Fibroblast of pulmonary artery (primary cell): ENCODE measurements around the gene BCAS1.

ENCODE experiments used
- DNase-seq: peaks from one replicate; pipeline ENCODE4 v3.0.0-alpha.2; 2010; ENCODE audit warnings: low read depth
- H3K4me3 ChIP-seq: replicated peaks from 2 replicates; pipeline ENCODE4 v1.5.1; 2011; ENCODE audit warnings: low read depth, mild to moderate bottlenecking, control low read depth, low read length, moderate library complexity
- TF ChIP-seq, protein P1 (sequence below): IDR thresholded peaks from 2 replicates; pipeline ENCODE4 v1.5.1; 2011; ENCODE audit warnings: mild to moderate bottlenecking, control low read depth, low read length, inconsistent platforms; ENCODE audit errors: missing control alignments

Gene BCAS1

GRCh38 chr20:53984356-53985149 is 85.8 kb downstream of the BCAS1 start:
- no peak overlapping the region for H3K4me3 ChIP-seq
- no peak for DNase-seq
- TF ChIP-seq, protein P1, sequence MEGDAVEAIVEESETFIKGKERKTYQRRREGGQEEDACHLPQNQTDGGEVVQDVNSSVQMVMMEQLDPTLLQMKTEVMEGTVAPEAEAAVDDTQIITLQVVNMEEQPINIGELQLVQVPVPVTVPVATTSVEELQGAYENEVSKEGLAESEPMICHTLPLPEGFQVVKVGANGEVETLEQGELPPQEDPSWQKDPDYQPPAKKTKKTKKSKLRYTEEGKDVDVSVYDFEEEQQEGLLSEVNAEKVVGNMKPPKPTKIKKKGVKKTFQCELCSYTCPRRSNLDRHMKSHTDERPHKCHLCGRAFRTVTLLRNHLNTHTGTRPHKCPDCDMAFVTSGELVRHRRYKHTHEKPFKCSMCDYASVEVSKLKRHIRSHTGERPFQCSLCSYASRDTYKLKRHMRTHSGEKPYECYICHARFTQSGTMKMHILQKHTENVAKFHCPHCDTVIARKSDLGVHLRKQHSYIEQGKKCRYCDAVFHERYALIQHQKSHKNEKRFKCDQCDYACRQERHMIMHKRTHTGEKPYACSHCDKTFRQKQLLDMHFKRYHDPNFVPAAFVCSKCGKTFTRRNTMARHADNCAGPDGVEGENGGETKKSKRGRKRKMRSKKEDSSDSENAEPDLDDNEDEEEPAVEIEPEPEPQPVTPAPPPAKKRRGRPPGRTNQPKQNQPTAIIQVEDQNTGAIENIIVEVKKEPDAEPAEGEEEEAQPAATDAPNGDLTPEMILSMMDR: no peak

DNA sequence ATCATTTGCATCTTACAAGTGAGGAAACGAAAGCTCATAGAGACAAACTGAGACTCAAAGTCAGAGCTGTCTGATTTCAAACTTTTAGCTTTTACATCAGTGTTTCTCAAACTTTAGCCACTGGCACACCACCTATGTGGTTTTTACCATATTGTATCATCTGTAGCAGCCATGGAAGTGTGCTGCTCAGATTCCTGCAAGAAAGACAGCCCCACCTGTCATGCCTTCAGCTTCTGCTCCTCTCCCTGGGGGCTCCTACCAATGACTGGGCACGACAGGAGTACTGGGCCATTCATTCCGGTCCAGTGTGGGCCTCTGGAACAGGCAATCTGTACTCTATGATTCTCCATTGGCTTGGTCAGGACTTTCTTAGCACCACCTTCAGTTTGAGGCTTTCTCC is 87.0 kb downstream of the BCAS1 start:
- no peak for DNase-seq
- TF ChIP-seq, protein P1: no peak
- H3K4me3 ChIP-seq: no peak overlapping the region

GRCh38 chr20:53982624-53983023 is 87.8 kb downstream of the BCAS1 start:
- TF ChIP-seq, protein P1: no peak

GRCh38 chr20:53981752-53982437 is 88.5 kb downstream of the BCAS1 start:
- no peak overlapping the region for H3K4me3 ChIP-seq
- TF ChIP-seq, protein P1: no peak
- DNase-seq: no peak

More at GRCh38 chr20:53982624-53983023, 87.8 kb downstream of the BCAS1 start:
- no peak for DNase-seq
- H3K4me3 ChIP-seq: no peak overlapping the region

DNA sequence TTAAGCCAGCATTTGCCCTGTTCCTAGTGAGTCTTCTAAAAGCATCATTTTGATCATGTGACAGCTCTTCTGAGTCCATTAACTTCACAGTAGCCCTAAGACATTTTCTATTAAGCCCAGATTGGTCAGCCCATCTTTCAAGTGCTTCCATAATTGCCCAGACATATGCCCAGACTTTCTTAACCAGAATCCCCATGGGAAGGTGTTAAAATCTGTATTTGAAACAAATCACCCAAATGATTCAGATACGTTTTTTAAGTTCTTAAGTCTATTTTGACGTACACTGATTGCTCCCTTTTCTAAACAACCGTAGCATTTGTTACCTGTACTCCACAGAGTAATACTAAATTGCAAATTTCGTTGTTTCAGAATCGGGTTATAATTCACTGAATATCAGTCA is 89.3 kb downstream of the BCAS1 start:
- TF ChIP-seq, protein P1: no peak
- DNase-seq: no peak
- H3K4me3 ChIP-seq: no peak overlapping the region

DNA sequence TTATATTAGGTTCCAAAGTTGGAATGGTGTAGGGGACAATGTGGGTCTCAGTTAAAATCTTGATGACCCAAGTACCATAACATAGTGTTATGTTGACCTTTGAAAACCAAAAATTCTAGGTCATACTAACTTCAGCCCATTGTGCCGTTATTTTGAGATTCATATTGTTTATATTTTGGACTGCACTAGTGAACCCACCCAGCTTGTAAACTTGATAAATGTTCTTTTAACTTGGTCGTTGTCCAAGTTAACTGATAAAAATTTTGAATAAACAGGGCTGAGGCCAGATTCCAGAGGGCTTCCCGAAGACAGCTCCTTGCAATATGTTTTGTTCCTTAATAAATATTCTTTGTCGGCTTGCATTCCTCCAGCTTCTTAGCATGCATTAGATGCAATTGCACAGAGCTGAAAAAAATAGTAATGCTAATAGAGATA is 90.3 kb downstream of the BCAS1 start:
- DNase-seq: no peak
- H3K4me3 ChIP-seq: no peak overlapping the region
- TF ChIP-seq, protein P1: no peak
